Neural crest cell (in vitro differentiated cells): ENCODE results near the gene CARMIL3. TPM values are rescaled to one million over a fixed set of nuclear protein-coding genes. Genes with fewer than 3 reads are reported as not detected.

Experiments
- DNase-seq: peaks from one replicate; pipeline ENCODE4 v3.0.0; 2021; ENCODE audit warnings: low read depth, mixed read lengths, low spot score
- H3K27ac Mint-ChIP-seq: one replicate; pipeline ENCODE4 v1.8.0; 2021; ENCODE audit warnings: mild to moderate bottlenecking, mixed read lengths; ENCODE audit not compliant: unreplicated experiment
- H3K27me3 Mint-ChIP-seq: 2 replicates; pipeline ENCODE4 v1.8.0; 2021; ENCODE audit warnings: low read depth, mild to moderate bottlenecking, mixed read lengths
- H3K36me3 Mint-ChIP-seq: 2 replicates; pipeline ENCODE4 v1.8.0; 2021; ENCODE audit warnings: low read depth, mild to moderate bottlenecking, mixed read lengths
- H3K4me1 Mint-ChIP-seq: 2 replicates; pipeline ENCODE4 v1.8.0; 2021; ENCODE audit warnings: mixed read lengths
- H3K4me3 Mint-ChIP-seq: one replicate; pipeline ENCODE4 v1.8.0; 2021; ENCODE audit warnings: mild to moderate bottlenecking, mixed read lengths
- H3K9me3 Mint-ChIP-seq: 2 replicates; pipeline ENCODE4 v1.8.0; 2021; ENCODE audit warnings: mixed read lengths
- CTCF ChIP-seq: fragments of 200-600 bp; sonication (generic); conservative IDR thresholded peaks from 2 replicates; pipeline ENCODE4 v1.5.0; 2021; ENCODE audit warnings: antibody characterized with exemption, mild to moderate bottlenecking
- total RNA-seq: library from RNA; stranded (reverse); gene quantifications from 2 replicates; pipeline ENCODE4 v1.2.1, GENCODE V29; 2021

Gene CARMIL3
- total RNA-seq, 1 donor from 2014 or later, result 9.4 TPM

- no peaks in the 10 kb centered on the region for H3K9me3 Mint-ChIP-seq
- no peaks in the 10 kb centered on the region for H3K4me1 Mint-ChIP-seq
- TF ChIP-seq CTCF, result no peak
- H3K4me3 Mint-ChIP-seq, result no peak overlapping the region
- H3K27ac Mint-ChIP-seq, result no peak overlapping the region
- peaks cover 7% of the 10 kb centered on the region for H3K27me3 Mint-ChIP-seq
- H3K36me3 Mint-ChIP-seq, result no peaks in the 10 kb centered on the region
- DNase-seq, result no peak
These were observed 20.6 kb downstream of the CARMIL3 start for GRCh38 chr14:24072436-24072835.

GRCh38 chr14:24072881-24073877 is 21.4 kb downstream of the CARMIL3 start:
- H3K27me3 Mint-ChIP-seq, result peaks cover 11% of the 10 kb centered on the region
- no peaks in the 10 kb centered on the region for H3K9me3 Mint-ChIP-seq

GRCh38 chr14:24074625-24075484 is 23.0 kb downstream of the CARMIL3 start:
- no peak overlapping the region for H3K27ac Mint-ChIP-seq
- peaks cover 24% of the 10 kb centered on the region for H3K27me3 Mint-ChIP-seq
- TF ChIP-seq CTCF, result no peak
- H3K4me3 Mint-ChIP-seq, result no peak overlapping the region
- peaks cover 18% of the 10 kb centered on the region for H3K4me1 Mint-ChIP-seq
- DNase-seq, result no peak
- H3K9me3 Mint-ChIP-seq, result no peaks in the 10 kb centered on the region
- no peaks in the 10 kb centered on the region for H3K36me3 Mint-ChIP-seq

More at GRCh38 chr14:24072881-24073877, 21.4 kb downstream of the CARMIL3 start:
- TF ChIP-seq CTCF, result no peak
- no peaks in the 10 kb centered on the region for H3K36me3 Mint-ChIP-seq
- H3K4me1 Mint-ChIP-seq, result peaks cover 3% of the 10 kb centered on the region
- no peak overlapping the region for H3K27ac Mint-ChIP-seq
- DNase-seq, result no peak
- no peak overlapping the region for H3K4me3 Mint-ChIP-seq

GRCh38 chr14:24075485-24076301 is 23.9 kb downstream of the CARMIL3 start:
- Mint-ChIP-seq H3K27ac (no peak overlapping the region), H3K4me3 (no peak overlapping the region), H3K36me3 (no peaks in the 10 kb centered on the region), H3K4me1 (peaks cover 26% of the 10 kb centered on the region), H3K27me3 (peaks cover 29% of the 10 kb centered on the region), H3K9me3 (no peaks in the 10 kb centered on the region)
- no peak for DNase-seq
- TF ChIP-seq CTCF, result no peak

- peaks cover 29% of the 10 kb centered on the region for H3K27me3 Mint-ChIP-seq
- TF ChIP-seq CTCF, result no peak
- no peaks in the 10 kb centered on the region for H3K9me3 Mint-ChIP-seq
- no peak for DNase-seq
- peaks cover 29% of the 10 kb centered on the region for H3K4me1 Mint-ChIP-seq
- no peaks in the 10 kb centered on the region for H3K36me3 Mint-ChIP-seq
- H3K4me3 Mint-ChIP-seq, result no peak overlapping the region
- no peak overlapping the region for H3K27ac Mint-ChIP-seq
These were observed 24.4 kb downstream of the CARMIL3 start for GRCh38 chr14:24076302-24076601.
